ENCODE results near the gene CYP21A2.
A peak's percentile ranks its signal among the peaks of the same experiment; 100 is the strongest.
"Not testable (repeated sequence)": the region's sequence is repeated elsewhere in the genome, so short reads cannot be mapped to it uniquely, and the experiment has no call there.

Gene CYP21A2
- total RNA-seq = 0 to 1.1 (median 0) reads per million in 17 experiments

GRCh38 chr6:32037598-32038524 is at the start of gene CYP21A2:
CYP21A2 (plus strand) TSS chr6:32038415; CDS start chr6:32038423, 8 bp downstream.
- DNase-seq = not testable (repeated sequence)

DNA sequence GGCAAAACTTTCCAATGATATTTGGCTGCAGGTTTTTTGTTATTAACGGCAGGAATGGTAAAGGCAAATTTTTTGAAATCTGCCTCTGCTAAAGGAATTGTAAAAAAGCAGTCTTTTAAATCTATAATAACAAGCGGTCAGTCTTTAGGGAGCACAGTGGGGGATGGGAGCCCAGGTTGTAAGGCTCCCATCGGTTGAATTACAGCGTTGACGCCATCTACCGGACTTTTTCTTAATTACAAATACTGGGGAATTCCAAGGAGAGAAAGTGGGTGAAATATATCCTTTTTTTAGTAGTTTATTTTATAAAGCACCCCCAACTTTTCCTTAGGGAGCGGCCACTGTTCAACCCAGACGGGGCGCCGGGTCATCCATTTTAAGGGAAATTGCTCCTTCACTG is 48.9 kb upstream of the CYP21A2 start:
- DNase-seq = not testable (repeated sequence)

DNA sequence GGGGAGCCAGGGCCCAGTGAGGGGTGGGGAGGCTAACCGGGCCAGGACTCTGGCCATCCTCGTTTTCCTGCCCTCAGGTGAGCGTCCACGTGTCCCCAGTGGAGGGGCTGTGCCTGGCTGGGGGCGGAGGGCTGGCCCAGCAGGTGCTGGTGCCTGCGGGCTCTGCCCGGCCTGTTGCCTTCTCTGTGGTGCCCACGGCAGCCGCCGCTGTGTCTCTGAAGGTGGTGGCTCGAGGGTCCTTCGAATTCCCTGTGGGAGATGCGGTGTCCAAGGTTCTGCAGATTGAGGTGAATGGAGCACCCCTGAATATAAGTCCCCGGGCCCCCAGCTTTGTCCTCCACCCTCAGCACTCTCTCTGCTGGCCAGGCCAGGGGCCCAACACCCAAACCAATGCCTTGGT is 43.8 kb upstream of the CYP21A2 start:
- not testable (repeated sequence) for DNase-seq

DNA sequence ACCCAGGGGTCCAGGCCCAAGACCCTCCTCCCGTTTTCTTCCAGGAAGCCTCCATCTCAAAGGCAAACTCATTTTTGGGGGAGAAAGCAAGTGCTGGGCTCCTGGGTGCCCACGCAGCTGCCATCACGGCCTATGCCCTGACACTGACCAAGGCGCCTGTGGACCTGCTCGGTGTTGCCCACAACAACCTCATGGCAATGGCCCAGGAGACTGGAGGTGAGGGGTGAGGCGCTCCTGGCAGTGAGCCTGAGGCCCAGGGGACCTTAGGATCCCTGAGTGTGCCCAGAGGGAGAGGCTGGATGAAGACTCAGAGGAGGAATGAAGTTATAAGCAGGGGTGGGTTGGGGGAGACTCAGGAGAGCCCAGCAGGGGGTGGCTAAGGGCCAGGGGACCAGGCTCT is 41.8 kb upstream of the CYP21A2 start:
- DNase-seq = not testable (repeated sequence)

DNA sequence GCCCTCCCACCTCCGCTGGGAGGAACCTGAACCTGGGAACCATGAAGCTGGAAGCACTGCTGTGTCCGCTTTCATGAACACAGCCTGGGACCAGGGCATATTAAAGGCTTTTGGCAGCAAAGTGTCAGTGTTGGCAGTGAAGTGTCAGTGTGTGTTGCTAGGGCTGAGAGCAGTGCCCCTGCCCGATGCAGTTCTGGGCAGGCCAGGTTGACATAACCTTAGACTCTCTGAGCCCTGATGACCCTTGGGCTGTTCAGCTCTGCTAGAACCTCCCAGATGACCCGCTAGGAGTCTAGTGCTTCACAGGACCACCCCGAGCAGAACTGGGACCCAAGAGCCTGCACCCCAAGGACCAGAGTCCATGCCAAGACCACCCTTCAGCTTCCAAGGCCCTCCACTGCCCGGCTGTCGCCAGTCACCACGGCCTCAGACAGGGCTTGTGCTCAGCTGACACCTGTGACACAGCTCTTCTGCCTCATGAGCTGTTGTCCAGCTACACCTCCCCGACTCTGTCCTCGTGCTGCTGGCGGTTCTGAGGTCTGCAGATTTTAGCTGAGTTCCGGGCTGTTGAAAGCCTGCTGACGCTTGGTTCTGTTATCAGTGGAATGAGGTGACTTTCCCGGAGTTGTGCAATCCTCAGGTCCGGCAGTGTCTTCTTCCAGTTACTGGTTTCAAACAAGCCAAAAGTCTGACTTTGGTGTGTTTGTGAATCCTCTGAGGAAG is 35.5 kb upstream of the CYP21A2 start:
- not testable (repeated sequence) for DNase-seq

- not testable (repeated sequence) for DNase-seq
Observed at GRCh38 chr6:32003301-32003700, 34.9 kb upstream of the CYP21A2 start.

DNA sequence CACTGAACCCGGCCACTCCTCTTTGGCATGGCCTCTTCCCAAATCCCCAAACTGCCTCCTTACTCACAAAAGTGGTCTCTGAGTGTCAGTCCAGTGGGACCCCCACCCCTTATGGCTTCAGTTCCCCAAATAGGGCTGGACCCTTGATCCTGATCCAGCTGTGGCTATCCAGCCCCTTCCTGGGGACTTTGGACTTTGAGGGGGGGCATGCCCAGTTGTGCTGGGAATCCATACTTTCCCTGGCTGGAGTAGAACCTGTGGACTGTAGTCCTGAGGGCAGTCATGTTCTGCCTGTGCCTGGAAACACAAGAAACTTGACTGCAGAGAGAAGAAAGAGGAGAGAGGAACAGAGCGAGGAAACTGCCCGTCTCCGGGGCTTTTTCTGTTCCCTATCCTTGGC is 33.8 kb upstream of the CYP21A2 start:
- peak in 1 of 4 experiments; percentile 2 for DNase-seq

GRCh38 chr6:32004864-32005537 is 33.2 kb upstream of the CYP21A2 start:
- DNase-seq = not testable (repeated sequence)

DNA sequence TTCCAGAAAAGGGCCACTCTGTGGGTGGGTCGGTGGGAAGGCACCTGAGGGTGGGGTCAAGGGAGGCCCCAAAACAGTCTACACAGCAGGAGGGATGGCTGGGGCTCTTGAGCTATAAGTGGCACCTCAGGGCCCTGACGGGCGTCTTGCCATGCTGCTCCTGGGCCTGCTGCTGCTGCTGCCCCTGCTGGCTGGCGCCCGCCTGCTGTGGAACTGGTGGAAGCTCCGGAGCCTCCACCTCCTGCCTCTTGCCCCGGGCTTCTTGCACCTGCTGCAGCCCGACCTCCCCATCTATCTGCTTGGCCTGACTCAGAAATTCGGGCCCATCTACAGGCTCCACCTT is 32.7 kb upstream of the CYP21A2 start:
- DNase-seq = peak in 1 of 4 experiments; percentile 1

DNA sequence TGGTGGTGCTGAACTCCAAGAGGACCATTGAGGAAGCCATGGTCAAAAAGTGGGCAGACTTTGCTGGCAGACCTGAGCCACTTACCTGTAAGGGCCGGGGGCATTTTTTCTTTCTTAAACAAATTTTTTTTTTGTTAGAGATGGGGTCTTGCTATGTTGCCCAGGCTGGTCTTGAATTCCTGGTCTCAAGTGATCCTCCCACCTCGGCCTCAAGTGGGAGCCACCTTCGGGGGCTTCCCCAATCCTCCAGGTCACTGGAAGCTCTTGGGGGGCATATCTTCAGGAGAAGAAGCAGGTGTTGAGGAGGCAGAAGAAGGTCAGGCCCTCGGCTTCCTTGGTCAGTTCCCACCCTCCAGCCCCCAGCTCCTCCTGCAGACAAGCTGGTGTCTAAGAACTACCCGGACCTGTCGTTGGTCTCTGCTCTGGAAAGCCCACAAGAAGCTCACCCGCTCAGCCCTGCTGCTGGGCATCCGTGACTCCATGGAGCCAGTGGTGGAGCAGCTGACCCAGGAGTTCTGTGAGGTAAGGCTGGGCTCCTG is 32.2 kb upstream of the CYP21A2 start:
- peak in 1 of 4 experiments; percentile 1 for DNase-seq

GRCh38 chr6:32007086-32007485 is 31.1 kb upstream of the CYP21A2 start:
- peak in 1 of 4 experiments; percentile 0 for DNase-seq

DNA sequence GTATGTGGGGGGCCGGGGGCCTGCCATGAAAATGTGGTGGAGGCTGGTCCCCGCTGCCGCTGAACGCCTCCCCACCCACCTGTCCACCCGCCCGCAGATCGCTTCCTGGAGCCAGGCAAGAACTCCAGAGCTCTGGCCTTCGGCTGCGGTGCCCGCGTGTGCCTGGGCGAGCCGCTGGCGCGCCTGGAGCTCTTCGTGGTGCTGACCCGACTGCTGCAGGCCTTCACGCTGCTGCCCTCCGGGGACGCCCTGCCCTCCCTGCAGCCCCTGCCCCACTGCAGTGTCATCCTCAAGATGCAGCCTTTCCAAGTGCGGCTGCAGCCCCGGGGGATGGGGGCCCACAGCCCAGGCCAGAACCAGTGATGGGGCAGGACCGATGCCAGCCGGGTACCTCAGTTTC is 30.2 kb upstream of the CYP21A2 start:
- not testable (repeated sequence) for DNase-seq

- peak in 1 of 4 experiments; percentile 0 for DNase-seq
Observed at GRCh38 chr6:32008616-32009015, 29.6 kb upstream of the CYP21A2 start.

DNA sequence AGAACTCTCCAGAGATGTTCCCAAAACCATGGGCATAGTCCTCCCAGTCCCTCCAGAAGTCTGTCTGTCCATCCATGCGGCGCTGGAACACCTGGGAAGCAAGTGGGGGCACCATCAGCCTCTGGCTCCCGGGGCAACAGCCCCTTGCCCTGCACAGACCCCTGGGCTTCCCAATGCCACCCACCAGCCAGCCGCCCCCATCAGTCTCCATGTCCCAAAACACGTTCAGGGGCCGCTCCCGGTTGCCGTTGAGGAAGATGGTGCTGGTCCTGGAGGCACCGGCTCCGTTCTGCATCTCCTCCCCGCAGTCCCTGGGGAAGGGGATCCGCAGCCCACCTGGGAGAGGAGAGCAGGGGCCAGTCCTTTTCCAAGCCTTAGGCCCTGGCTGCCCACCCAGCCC is 28.7 kb upstream of the CYP21A2 start:
- DNase-seq = not testable (repeated sequence)

GRCh38 chr6:32010856-32011530 is 27.2 kb upstream of the CYP21A2 start:
- DNase-seq = not testable (repeated sequence)

DNA sequence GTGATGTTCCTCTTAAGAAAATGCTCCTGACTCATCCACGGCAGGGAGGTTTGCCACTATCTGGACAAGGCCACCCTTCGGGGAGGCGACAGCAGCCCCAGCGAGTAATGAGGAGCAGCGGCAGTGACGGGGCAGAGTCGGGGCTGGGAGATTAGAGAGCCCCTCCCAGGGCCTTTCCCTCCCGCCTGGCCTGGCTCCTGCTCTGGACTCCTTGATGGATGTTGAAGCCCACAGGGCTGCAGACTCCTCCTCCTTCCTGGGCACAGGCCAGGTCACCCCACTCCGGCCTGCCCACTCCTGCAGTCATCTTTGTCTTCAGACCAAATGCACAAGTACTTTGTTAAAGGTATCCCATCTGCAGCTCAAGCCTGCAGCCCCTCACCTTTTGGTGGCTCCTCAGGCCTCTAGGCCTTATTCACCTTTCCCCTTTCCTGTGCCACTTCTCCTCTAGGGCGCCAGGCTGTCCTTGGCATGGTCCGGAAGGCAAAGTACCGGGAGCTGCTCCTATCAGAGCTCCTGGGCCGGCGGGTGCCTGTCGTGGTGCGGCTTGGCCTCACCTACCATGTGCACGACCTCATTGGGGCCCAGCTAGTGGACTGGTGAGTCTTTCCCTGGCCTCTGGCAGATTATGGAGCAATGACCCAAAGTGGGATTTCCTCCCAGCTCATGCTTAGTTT is 25.1 kb upstream of the CYP21A2 start:
- not testable (repeated sequence) for DNase-seq

DNA sequence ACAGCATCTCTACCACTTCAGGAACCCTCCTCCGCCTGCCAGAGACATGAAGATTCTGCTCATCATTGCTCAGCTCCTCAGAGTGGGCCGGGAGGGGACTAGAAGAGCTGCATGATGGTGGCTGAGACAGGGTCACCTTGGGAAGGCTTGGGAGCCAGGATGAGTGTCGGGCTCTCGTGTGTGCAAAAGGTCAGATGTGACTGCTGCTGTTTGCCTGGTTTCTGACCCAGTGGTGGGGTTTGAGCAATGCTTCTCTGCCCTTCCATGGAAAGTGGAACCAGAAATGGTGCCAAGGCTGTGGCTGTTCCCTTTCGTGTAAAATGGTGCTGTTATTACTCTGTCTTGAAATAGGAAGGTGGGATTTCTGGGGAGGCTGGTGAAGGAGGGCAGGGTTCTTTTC is 24.5 kb upstream of the CYP21A2 start:
- DNase-seq = not testable (repeated sequence)

- DNase-seq = not testable (repeated sequence)
Observed at GRCh38 chr6:32014547-32014946, 23.7 kb upstream of the CYP21A2 start, which contains the start of gene C4B. C4B (plus strand) TSS chr6:32014795; CDS start chr6:32014846, 51 bp downstream.

GRCh38 chr6:32022100-32022499 is 16.1 kb upstream of the CYP21A2 start:
- not testable (repeated sequence) for DNase-seq

- not testable (repeated sequence) for DNase-seq
Observed at GRCh38 chr6:32028631-32029030, 9.6 kb upstream of the CYP21A2 start.

DNA sequence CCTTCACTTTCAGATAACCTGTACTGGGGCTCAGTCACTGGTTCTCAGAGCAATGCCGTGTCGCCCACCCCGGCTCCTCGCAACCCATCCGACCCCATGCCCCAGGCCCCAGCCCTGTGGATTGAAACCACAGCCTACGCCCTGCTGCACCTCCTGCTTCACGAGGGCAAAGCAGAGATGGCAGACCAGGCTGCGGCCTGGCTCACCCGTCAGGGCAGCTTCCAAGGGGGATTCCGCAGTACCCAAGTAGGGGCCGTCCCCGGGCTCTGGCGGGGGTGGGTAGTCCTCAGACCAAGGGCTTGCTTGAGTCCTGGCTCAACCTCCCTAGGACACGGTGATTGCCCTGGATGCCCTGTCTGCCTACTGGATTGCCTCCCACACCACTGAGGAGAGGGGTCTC is 8.7 kb upstream of the CYP21A2 start:
- DNase-seq = not testable (repeated sequence)
